ENCODE data around the gene ZNF354B.

- TF ChIP-seq EZH2phosphoT487 (IDR thresholded peaks at IDR 0.05; ENCODE audit: insufficient read depth, low read depth), result no peak
- no peak for TF ChIP-seq EZH2 (IDR thresholded peaks at IDR 0.05; ENCODE audit: insufficient read depth, poor library complexity, severe bottlenecking)
These were observed 39.5 kb downstream of the ZNF354B start for GRCh38 chr5:178899289-178899688.
